ENCODE results near the gene TIPIN.

The TIPIN gene

GRCh38 chr15:66290518-66290917 lies 66.0 kb downstream of the TIPIN start:
- Histone ChIP-seq H3K4me1 (ENCODE audit: control insufficient read depth in 1 of 2, insufficient read depth in 1 of 2, low read depth in 1 of 2, low read length in 1 of 2) (peaks cover 26 to 29% of the 10 kb centered on the region in 2 experiments), H3K27me3 (no peaks in the 10 kb centered on the region), H3K27ac (no peak overlapping the region), H3K9me3 (no peaks in the 10 kb centered on the region), H3K4me3 (ENCODE audit: low read depth in 1 of 2, low read length in 1 of 2) (no peak overlapping the region), H3K36me3 (no peaks in the 10 kb centered on the region)
- no peak for TF ChIP-seq CTCF (IDR thresholded peaks at IDR 0.05)

GRCh38 chr15:66290007-66290406 lies 66.5 kb downstream of the TIPIN start:
- Histone ChIP-seq H3K36me3 (no peaks in the 10 kb centered on the region), H3K4me1 (ENCODE audit: control insufficient read depth in 1 of 2, insufficient read depth in 1 of 2, low read depth in 1 of 2, low read length in 1 of 2) (peaks cover 26 to 29% of the 10 kb centered on the region in 2 experiments)

GRCh38 chr15:66288551-66289185 lies 67.8 kb downstream of the TIPIN start:
- H3K27ac ChIP-seq = no peak overlapping the region
- no peak overlapping the region for H3K4me3 ChIP-seq (ENCODE audit: low read depth in 1 of 2, low read length in 1 of 2)
- H3K36me3 ChIP-seq = no peaks in the 10 kb centered on the region
- H3K9me3 ChIP-seq = no peaks in the 10 kb centered on the region
- TF ChIP-seq CTCF (IDR thresholded peaks at IDR 0.05) = no peak
- peaks cover 14 to 17% of the 10 kb centered on the region in 2 experiments for H3K4me1 ChIP-seq (ENCODE audit: control insufficient read depth in 1 of 2, insufficient read depth in 1 of 2, low read depth in 1 of 2, low read length in 1 of 2)
- no peaks in the 10 kb centered on the region for H3K27me3 ChIP-seq

More at GRCh38 chr15:66290007-66290406, 66.5 kb downstream of the TIPIN start:
- Histone ChIP-seq H3K27me3 (no peaks in the 10 kb centered on the region), H3K9me3 (no peaks in the 10 kb centered on the region), H3K27ac (no peak overlapping the region), H3K4me3 (ENCODE audit: low read depth in 1 of 2, low read length in 1 of 2) (no peak overlapping the region)
- TF ChIP-seq CTCF (IDR thresholded peaks at IDR 0.05) = no peak

- H3K9me3 ChIP-seq = no peaks in the 10 kb centered on the region
- no peak for TF ChIP-seq CTCF (IDR thresholded peaks at IDR 0.05)
- no peaks in the 10 kb centered on the region for H3K36me3 ChIP-seq
- peaks cover 14 to 16% of the 10 kb centered on the region in 2 experiments for H3K4me1 ChIP-seq (ENCODE audit: control insufficient read depth in 1 of 2, insufficient read depth in 1 of 2, low read depth in 1 of 2, low read length in 1 of 2)
- no peaks in the 10 kb centered on the region for H3K27me3 ChIP-seq
- no peak overlapping the region for H3K4me3 ChIP-seq (ENCODE audit: low read depth in 1 of 2, low read length in 1 of 2)
- no peak overlapping the region for H3K27ac ChIP-seq
These were observed 68.4 kb downstream of the TIPIN start for GRCh38 chr15:66288093-66288492.

GRCh38 chr15:66287461-66288057 lies 68.9 kb downstream of the TIPIN start:
- Histone ChIP-seq H3K36me3 (no peaks in the 10 kb centered on the region), H3K4me1 (ENCODE audit: control insufficient read depth in 1 of 2, insufficient read depth in 1 of 2, low read depth in 1 of 2, low read length in 1 of 2) (peaks cover 8 to 10% of the 10 kb centered on the region in 2 experiments), H3K4me3 (ENCODE audit: low read depth in 1 of 2, low read length in 1 of 2) (no peak overlapping the region), H3K9me3 (no peaks in the 10 kb centered on the region), H3K27ac (no peak overlapping the region), H3K27me3 (no peaks in the 10 kb centered on the region)
- TF ChIP-seq CTCF (IDR thresholded peaks at IDR 0.05) = peak; percentile 3
